HEK293 (cell line): ENCODE results near the gene LNX1.

Experiments
- CTCF ChIA-PET: fragments of 350-600 bp; formaldehyde crosslinking; extraction: SDS; loops from one replicate; lab custom pipeline; 2021; ENCODE audit warnings: antibody characterized with exemption; lab: Yijun Ruan, JAX
- POLR2A ChIA-PET: fragments of 300-600 bp; formaldehyde crosslinking; extraction: SDS; loops from one replicate; lab custom pipeline; 2020; ENCODE audit warnings: antibody characterized with exemption, inconsistent platforms; lab: Yijun Ruan, JAX
- H3K27ac ChIP-seq: fragments of 200-500 bp; sonication (Bioruptor generic); 2 replicates; pipeline ENCODE4 v1.5.1; 2014; ENCODE audit warnings: low read depth, low read length, control low read depth, inconsistent platforms; ENCODE audit errors: extremely low read depth
- H3K36me3 ChIP-seq, 2 experiments: fragments of 200-500 bp in 1 of 2; sonication (Bioruptor generic) in 1 of 2; 1 replicate in 1 of 2; 2 replicates in 1 of 2; pipeline ENCODE4 v1.5.1; 2014 to 2017; ENCODE audit warnings: inconsistent platforms in 2 of 2, low read length in 2 of 2; ENCODE audit not compliant: control insufficient read depth in 2 of 2, insufficient read depth in 1 of 2
- H3K4me1 ChIP-seq: fragments of 200-500 bp; sonication (Bioruptor generic); 2 replicates; pipeline ENCODE4 v1.5.1; 2014; ENCODE audit warnings: mild to moderate bottlenecking, low read length, inconsistent platforms; ENCODE audit not compliant: control insufficient read depth, insufficient read depth
- H3K4me3 ChIP-seq: 2 replicates; pipeline ENCODE4 v1.5.1; 2011; ENCODE audit warnings: low read depth, mild to moderate bottlenecking, control low read depth, low read length, moderate library complexity
- H3K9me3 ChIP-seq: fragments of 200-500 bp; sonication (Bioruptor generic); 2 replicates; pipeline ENCODE4 v1.5.1; 2014; ENCODE audit warnings: low read depth, low read length, inconsistent platforms; ENCODE audit not compliant: control insufficient read depth, insufficient read depth
- AEBP2 ChIP-seq: fragments of 450-650 bp; formaldehyde crosslinking; IDR thresholded peaks from 2 replicates; pipeline ENCODE4 v1.5.1; 2016; ENCODE audit warnings: missing biosample characterization, missing genetic modification characterization, borderline replicate concordance
- IKZF3 ChIP-seq: fragments of 450-650 bp; IDR thresholded peaks from 2 replicates; pipeline ENCODE4 v1.5.0; 2018; ENCODE audit warnings: missing biosample characterization, mild to moderate bottlenecking, missing genetic modification characterization, moderate library complexity
- KLF10 ChIP-seq: fragments of 450-650 bp; IDR thresholded peaks from 2 replicates; pipeline ENCODE4 v1.5.1; 2018; ENCODE audit warnings: missing biosample characterization, mild to moderate bottlenecking, missing genetic modification characterization
- KLF16 ChIP-seq: fragments of 450-650 bp; formaldehyde crosslinking; IDR thresholded peaks from 2 replicates; pipeline ENCODE4 v1.5.1; 2017; ENCODE audit warnings: missing biosample characterization, missing genetic modification characterization
- PRDM6 ChIP-seq: fragments of 450-650 bp; formaldehyde crosslinking; IDR thresholded peaks from 2 replicates; pipeline ENCODE4 v1.5.1; 2017; ENCODE audit warnings: missing biosample characterization, missing genetic modification characterization
- RBAK ChIP-seq: fragments of 450-650 bp; formaldehyde crosslinking; IDR thresholded peaks from 2 replicates; pipeline ENCODE4 v1.5.1; 2016; ENCODE audit warnings: missing biosample characterization, missing genetic modification characterization
- YY1 ChIP-seq: fragments of 450-650 bp; formaldehyde crosslinking; IDR thresholded peaks from 2 replicates; pipeline ENCODE4 v1.5.1; 2018; ENCODE audit warnings: missing biosample characterization, missing genetic modification characterization
- ZNF138 ChIP-seq: fragments of 450-650 bp; formaldehyde crosslinking; IDR thresholded peaks from 2 replicates; pipeline ENCODE4 v1.5.1; 2016; ENCODE audit warnings: missing biosample characterization, missing genetic modification characterization, borderline replicate concordance
- ZNF23 ChIP-seq: fragments of 450-650 bp; formaldehyde crosslinking; IDR thresholded peaks from 2 replicates; pipeline ENCODE4 v1.5.1; 2016; ENCODE audit warnings: missing biosample characterization, missing genetic modification characterization, borderline replicate concordance
- ZNF26 ChIP-seq: fragments of 450-650 bp; formaldehyde crosslinking; IDR thresholded peaks from 2 replicates; pipeline ENCODE4 v1.5.1; 2016; ENCODE audit warnings: missing biosample characterization, missing genetic modification characterization
- ZNF350 ChIP-seq: fragments of 450-650 bp; formaldehyde crosslinking; IDR thresholded peaks from 2 replicates; pipeline ENCODE4 v1.5.0; 2017; ENCODE audit warnings: missing biosample characterization, mild to moderate bottlenecking, missing genetic modification characterization
- ZNF366 ChIP-seq: fragments of 450-650 bp; formaldehyde crosslinking; conservative IDR thresholded peaks from 2 replicates; pipeline ENCODE4 v1.5.1; 2016; ENCODE audit warnings: missing biosample characterization, missing genetic modification characterization
- ZNF513 ChIP-seq: fragments of 450-650 bp; IDR thresholded peaks from 2 replicates; pipeline ENCODE4 v1.5.1; 2018; ENCODE audit warnings: missing biosample characterization, missing genetic modification characterization
- ZNF529 ChIP-seq: fragments of 450-650 bp; formaldehyde crosslinking; IDR thresholded peaks from 2 replicates; pipeline ENCODE4 v1.5.1; 2017; ENCODE audit warnings: missing genetic modification characterization, missing biosample characterization; ENCODE audit not compliant: insufficient replicate concordance
- ZNF549 ChIP-seq: fragments of 450-650 bp; IDR thresholded peaks from 2 replicates; pipeline ENCODE4 v1.5.1; 2018; ENCODE audit warnings: missing biosample characterization, missing genetic modification characterization, mild to moderate bottlenecking, inconsistent platforms, moderate library complexity
- ZNF555 ChIP-seq: fragments of 450-650 bp; formaldehyde crosslinking; conservative IDR thresholded peaks from 2 replicates; pipeline ENCODE4 v1.5.1; 2017; ENCODE audit warnings: missing biosample characterization, mild to moderate bottlenecking, missing genetic modification characterization, inconsistent platforms
- ZNF660 ChIP-seq: fragments of 450-650 bp; IDR thresholded peaks from 2 replicates; pipeline ENCODE4 v1.5.1; 2018; ENCODE audit warnings: missing biosample characterization, mild to moderate bottlenecking, missing genetic modification characterization
- ZNF664 ChIP-seq: fragments of 450-650 bp; formaldehyde crosslinking; IDR thresholded peaks from 2 replicates; pipeline ENCODE4 v1.5.1; 2016; ENCODE audit warnings: missing biosample characterization, missing genetic modification characterization
- ZNF704 ChIP-seq: fragments of 450-650 bp; formaldehyde crosslinking; IDR thresholded peaks from 2 replicates; pipeline ENCODE4 v1.5.1; 2016; ENCODE audit warnings: missing biosample characterization, missing genetic modification characterization
- ZNF76 ChIP-seq: fragments of 450-650 bp; formaldehyde crosslinking; IDR thresholded peaks from 2 replicates; pipeline ENCODE4; 2016; ENCODE audit warnings: low read depth, missing biosample characterization, missing genetic modification characterization, borderline replicate concordance
- ZSCAN5A ChIP-seq: fragments of 450-650 bp; formaldehyde crosslinking; IDR thresholded peaks from 2 replicates; pipeline ENCODE4 v1.5.1; 2016; ENCODE audit warnings: missing biosample characterization, missing genetic modification characterization

Gene LNX1

GRCh38 chr4:53520116-53520515 is 71.2 kb downstream of the LNX1 start (continued):
- TF ChIP-seq ZNF513 (tag by site-specific recombination): no peak
- TF ChIP-seq ZNF704 (tag by site-specific recombination): no peak
- TF ChIP-seq ZNF529: no peak
- no peak for TF ChIP-seq ZNF76 (tag by site-specific recombination)

- ChIA-PET CTCF (interaction anchor here (0.7 to 0.8 kb wide), 2 partner anchors 31 to 205 kb away, joined by 3 read pairs; no protein-coding TSS in a partner anchor), POLR2A (no interaction called here)
- Histone ChIP-seq H3K4me3 (no peak overlapping the region), H3K27ac (no peak overlapping the region), H3K4me1 (no peaks in the 10 kb centered on the region), H3K36me3 (no peaks in the 10 kb centered on the region), H3K9me3 (no peaks in the 10 kb centered on the region)
- TF ChIP-seq ZNF660 (tag by site-specific recombination) (no peak), ZNF26 (tag by site-specific recombination) (no peak), ZNF138 (no peak), ZSCAN5A (tag by site-specific recombination) (no peak), AEBP2 (tag by site-specific recombination) (no peak), ZNF23 (no peak), PRDM6 (tag by site-specific recombination) (no peak)
These were observed 72.5 kb downstream of the LNX1 start for GRCh38 chr4:53518807-53519206.

GRCh38 chr4:53515076-53515475 is 76.2 kb downstream of the LNX1 start:
- ChIA-PET CTCF (interaction anchor here (0.6 kb wide), 2 partner anchors 194 to 812 kb away, joined by 3 to 4 read pairs; no protein-coding TSS in a partner anchor), POLR2A (interaction anchor here (0.7 kb wide), 1 partner anchor 20 kb away, joined by 3 read pairs; no protein-coding TSS in a partner anchor)
- TF ChIP-seq IKZF3 (tag by site-specific recombination) (no peak), ZNF350 (tag by site-specific recombination) (no peak), KLF16 (tag by site-specific recombination) (no peak), RBAK (tag by site-specific recombination) (no peak), ZNF555 (tag by site-specific recombination) (no peak), KLF10 (no peak), ZNF549 (tag by site-specific recombination) (no peak), YY1 (tag by site-specific recombination) (no peak), ZNF664 (tag by site-specific recombination) (no peak), ZNF366 (tag by site-specific recombination) (no peak)
- Histone ChIP-seq H3K36me3 (no peaks in the 10 kb centered on the region), H3K4me1 (no peaks in the 10 kb centered on the region), H3K9me3 (no peaks in the 10 kb centered on the region), H3K4me3 (no peak overlapping the region), H3K27ac (no peak overlapping the region)
